EL (cell line): Measurements from ENCODE around the gene NXT1.

Source experiments
- DNase-seq: peaks from one replicate; pipeline ENCODE4 v3.0.0-alpha.2; 2016

NXT1 gene

GRCh38 chr20:23393996-23394775, 43.6 kb downstream of the NXT1 start:
- DNase-seq, result no peak

DNA sequence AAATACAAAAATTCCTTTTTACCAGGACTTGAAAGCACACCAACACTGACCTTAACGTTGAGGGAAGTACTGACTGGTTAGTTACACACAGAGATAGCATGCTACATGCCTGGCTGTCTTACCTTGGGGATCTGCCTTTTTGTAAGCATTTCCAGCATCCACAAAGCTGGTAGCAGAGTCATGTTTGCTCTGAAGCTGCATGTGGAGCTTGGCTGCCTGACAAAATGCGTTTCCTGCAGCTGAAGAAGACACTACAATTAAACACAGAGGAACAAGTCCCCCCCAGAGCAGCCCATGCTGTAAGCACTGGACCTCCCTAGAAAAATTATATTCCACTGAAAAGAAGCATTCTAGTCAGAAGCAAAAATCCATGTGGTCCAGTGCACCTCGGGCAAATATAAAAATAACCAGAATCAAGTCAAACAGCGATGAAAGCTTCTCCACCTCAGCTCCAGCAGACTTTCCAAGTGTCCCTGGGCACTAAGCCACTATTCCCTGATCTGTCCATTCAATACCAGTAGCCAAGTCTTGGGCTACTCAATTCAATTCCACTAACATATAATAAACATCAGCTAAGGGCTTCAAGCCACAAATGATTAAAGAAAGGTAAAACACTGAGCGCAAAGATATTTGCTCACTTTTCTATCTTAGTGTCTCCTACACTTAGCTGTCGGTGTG, 46.5 kb downstream of the NXT1 start:
- no peak for DNase-seq

DNA sequence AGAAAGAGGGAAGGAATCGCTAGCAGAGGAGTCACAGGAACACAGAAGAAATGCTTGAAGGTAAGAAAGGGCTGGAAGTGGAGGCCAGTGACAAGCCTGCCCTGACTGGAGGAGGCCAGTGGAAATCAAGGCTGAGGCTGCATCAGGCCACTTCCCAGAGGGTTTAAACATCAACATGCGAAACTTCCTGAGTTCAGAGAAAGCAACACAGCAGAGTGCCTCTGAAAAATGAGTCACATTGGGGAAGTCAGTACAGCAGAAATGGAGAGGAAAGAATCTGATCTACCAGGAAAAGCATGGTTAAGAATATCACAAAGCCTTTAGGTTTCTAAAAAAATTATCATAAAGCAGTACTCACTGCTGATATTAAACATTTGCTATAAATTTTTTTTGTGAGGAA, 47.4 kb downstream of the NXT1 start:
- DNase-seq, result peak; percentile 53

DNA sequence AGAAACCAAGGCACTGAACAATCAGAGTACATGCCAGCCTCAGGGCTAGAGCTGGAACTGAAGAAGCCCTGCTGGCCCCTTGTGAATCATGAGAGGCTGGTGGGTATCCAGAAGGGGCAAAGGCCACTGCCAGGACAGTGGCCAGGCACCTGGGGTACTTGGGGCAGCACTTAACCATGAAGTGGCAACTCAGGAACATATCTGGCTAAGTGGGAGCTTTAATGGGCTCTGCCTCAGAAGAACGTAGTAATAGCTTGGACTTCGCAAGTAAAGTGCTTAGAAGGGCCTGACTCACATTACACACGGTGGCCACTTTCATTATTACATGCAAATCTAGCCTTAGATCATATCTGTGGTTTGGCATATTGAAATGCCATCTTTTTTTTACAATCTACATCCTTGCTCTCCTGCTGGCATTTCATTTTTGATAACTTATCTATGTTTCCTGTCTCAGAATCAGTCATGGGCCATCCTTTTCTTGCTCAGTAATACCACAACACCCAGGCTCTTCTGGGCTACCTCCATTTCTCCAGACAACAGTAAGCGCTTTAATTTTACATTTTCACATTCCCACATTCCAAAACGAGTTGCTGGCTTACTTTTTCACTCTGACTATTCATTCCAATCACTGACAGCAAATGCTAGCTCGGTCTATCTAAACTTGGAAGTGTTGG, 49.1 kb downstream of the NXT1 start:
- DNase-seq, result peak; percentile 54

- no peak for DNase-seq
These were observed 50.5 kb downstream of the NXT1 start for GRCh38 chr20:23401051-23401450.

DNA sequence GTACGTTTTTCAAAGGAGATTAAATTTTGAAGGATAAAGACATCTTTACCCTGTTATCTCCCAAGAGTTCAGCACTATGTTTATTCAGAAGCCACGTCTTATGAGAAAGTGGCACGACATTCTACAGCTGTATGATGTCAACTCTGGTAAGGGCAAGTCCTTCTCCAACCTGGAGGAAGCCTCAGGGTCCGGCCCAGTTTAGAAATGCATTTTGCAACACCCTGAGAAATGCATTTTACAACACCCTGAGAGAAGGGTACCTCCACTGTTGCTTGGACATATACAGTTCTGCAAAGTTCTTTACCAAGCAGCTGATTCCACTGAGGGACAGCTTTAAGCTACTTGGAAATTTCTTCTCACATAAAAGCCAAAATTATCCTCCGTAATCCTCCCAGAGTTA, 53.2 kb downstream of the NXT1 start:
- DNase-seq, result no peak

- DNase-seq, result peak; percentile 12
These were observed 53.6 kb downstream of the NXT1 start for GRCh38 chr20:23404196-23404595.
